ENCODE results near the gene AP3D1. TPM values are rescaled to one million over a fixed set of nuclear protein-coding genes. Genes with fewer than 3 reads are reported as not detected.
A peak's percentile ranks its signal among the peaks of the same experiment; 100 is the strongest.

The AP3D1 gene
- total RNA-seq, 2 experiments from 2014 or later, result 80.0 to 99.8 TPM

DNA sequence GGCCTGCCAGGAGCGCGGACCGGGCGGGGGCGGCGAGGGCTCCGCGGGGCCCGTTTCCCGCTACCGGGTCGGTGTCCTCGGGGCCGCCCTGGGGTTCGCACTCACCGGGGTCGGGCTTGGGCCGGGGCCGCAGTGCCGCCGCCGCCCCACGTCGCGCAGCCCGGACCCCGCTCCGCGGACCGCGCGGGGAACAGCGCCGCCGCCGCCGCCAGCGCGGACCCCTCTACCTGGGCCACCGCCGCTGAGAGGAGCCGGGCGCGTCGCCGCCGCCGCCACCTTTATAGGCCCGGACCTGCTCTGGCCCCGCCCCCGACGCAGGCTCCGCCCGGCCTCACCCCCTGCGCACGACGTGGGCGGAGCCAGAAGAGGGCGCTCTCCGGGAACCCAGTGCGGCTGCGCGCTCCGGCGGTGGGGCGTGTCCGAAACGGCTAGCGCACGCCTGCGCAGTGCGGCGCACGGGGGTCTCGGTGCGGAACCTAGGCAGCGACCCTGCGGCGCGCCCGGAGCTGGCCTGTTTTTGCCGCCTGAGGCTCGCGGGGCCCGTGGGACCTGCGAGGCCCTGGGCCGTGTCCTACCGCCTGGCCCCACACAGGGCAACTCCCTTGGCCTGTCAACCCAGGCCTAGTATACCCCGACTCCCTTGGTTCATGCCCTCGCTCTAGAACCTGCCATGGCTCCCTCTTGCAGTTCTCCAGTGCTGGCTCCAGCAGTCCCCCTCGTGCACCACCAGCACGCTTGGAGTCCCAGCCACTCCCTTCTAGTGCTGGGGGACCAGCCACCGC lies 100.2 kb downstream of the AP3D1 start, which contains the start of gene MKNK2:
Gene MKNK2 (minus strand): TSS at position 254 of the 782 bp plus-strand sequence. CDS start 393 bp downstream, outside the sequence.
- peak within 1 kb of the TSS; percentile 98 for H3K4me3 ChIP-seq (ENCODE audit: low read depth, low read length, poor library complexity, severe bottlenecking)
- H3K9me3 ChIP-seq (ENCODE audit: low read length), result no peaks in the 10 kb centered on the region
- ChIA-PET CTCF (ENCODE audit: unreplicated experiment) (interaction anchor here (0.9 kb wide), 1 partner anchor 16 kb away, joined by 5 read pairs; no protein-coding TSS in a partner anchor), POLR2A (interaction anchor here (0.6 to 1.7 kb wide), 7 partner anchors 10 to 43 kb away, joined by 3 to 10 read pairs (median 4); no protein-coding TSS in a partner anchor)
- peak within 1 kb of the TSS; percentile 56; the same call in 1 of the 2 replicates for H2AFZ ChIP-seq (ENCODE audit: low read length)
- H4K20me1 ChIP-seq (ENCODE audit: insufficient read depth, low read length), result 0 out of 2 replicates have a peak, but pooled peaks cover 6% of the 10 kb centered on the region
- BruUV-seq (replicated peaks), result no TSS peak
- H3K36me3 ChIP-seq (ENCODE audit: insufficient read depth, low read length), result peaks cover 30% of the 10 kb centered on the region; the same call in 1 of the 2 replicates
- peak within 1 kb of the TSS; percentile 70 for H3K27ac ChIP-seq (ENCODE audit: low read depth, low read length, poor library complexity, severe bottlenecking)
- TF ChIP-seq, protein P1, sequence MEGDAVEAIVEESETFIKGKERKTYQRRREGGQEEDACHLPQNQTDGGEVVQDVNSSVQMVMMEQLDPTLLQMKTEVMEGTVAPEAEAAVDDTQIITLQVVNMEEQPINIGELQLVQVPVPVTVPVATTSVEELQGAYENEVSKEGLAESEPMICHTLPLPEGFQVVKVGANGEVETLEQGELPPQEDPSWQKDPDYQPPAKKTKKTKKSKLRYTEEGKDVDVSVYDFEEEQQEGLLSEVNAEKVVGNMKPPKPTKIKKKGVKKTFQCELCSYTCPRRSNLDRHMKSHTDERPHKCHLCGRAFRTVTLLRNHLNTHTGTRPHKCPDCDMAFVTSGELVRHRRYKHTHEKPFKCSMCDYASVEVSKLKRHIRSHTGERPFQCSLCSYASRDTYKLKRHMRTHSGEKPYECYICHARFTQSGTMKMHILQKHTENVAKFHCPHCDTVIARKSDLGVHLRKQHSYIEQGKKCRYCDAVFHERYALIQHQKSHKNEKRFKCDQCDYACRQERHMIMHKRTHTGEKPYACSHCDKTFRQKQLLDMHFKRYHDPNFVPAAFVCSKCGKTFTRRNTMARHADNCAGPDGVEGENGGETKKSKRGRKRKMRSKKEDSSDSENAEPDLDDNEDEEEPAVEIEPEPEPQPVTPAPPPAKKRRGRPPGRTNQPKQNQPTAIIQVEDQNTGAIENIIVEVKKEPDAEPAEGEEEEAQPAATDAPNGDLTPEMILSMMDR (conservative IDR thresholded peaks at IDR 0.05; ENCODE audit: low read length), result peak; percentile 69
- TF ChIP-seq EZH2phosphoT487 (IDR thresholded peaks at IDR 0.05; ENCODE audit: borderline replicate concordance, low read depth, low read length), result no peak
- peaks cover 58% of the 10 kb centered on the region for H3K4me1 ChIP-seq (ENCODE audit: insufficient read depth, low read length, poor library complexity, severe bottlenecking)
- H3K4me2 ChIP-seq (ENCODE audit: low read length), result peak within 1 kb of the TSS; percentile 93
- intact Hi-C loops (cut with micrococcal nuclease; ENCODE audit: unreplicated experiment), result loop anchor here (2.0 kb wide), 2 partner anchors 36 to 44 kb away; no protein-coding TSS in a partner anchor
- H3K79me2 ChIP-seq (ENCODE audit: insufficient read depth, low read depth, low read length), result peaks cover 30% of the 10 kb centered on the region
- peak; percentile 93 for DNase-seq (ENCODE audit: low spot score)
- H3K9me2 ChIP-seq (ENCODE audit: insufficient read depth, low read length), result no peaks in the 10 kb centered on the region

Other genes starting within 250 kb of the AP3D1 start
- gene ADAT3, start 246.2 kb downstream of the AP3D1 start, total RNA-seq (2014; rRNA removed; shearing (Covaris generic)), result 5.6 and 7.9 TPM in 2 replicates
- gene ADAT3, start 246.2 kb downstream of the AP3D1 start, total RNA-seq (2022), result 13.1 and 16.4 TPM in 2 replicates
- 13.4 and 21.3 TPM in 2 replicates for gene SCAMP4, start 246.2 kb downstream of the AP3D1 start, total RNA-seq (2014; rRNA removed; shearing (Covaris generic))
- gene SCAMP4, start 246.2 kb downstream of the AP3D1 start, total RNA-seq (2022), result 46.4 and 49.9 TPM in 2 replicates
- gene CSNK1G2, start 210.4 kb downstream of the AP3D1 start, total RNA-seq (2014; rRNA removed; shearing (Covaris generic)), result 133 and 151 TPM in 2 replicates
- gene CSNK1G2, start 210.4 kb downstream of the AP3D1 start, total RNA-seq (2022), result 95.9 TPM in 2 replicates
- gene BTBD2, start 135.9 kb downstream of the AP3D1 start, total RNA-seq (2014; rRNA removed; shearing (Covaris generic)), result 41.9 and 53.9 TPM in 2 replicates
- 91.6 and 109 TPM in 2 replicates for gene BTBD2, start 135.9 kb downstream of the AP3D1 start, total RNA-seq (2022)
- 97.0 and 115 TPM in 2 replicates for gene MKNK2, start 100.3 kb downstream of the AP3D1 start, total RNA-seq (2014; rRNA removed; shearing (Covaris generic))
- 200 and 225 TPM in 2 replicates for gene MKNK2, start 100.3 kb downstream of the AP3D1 start, total RNA-seq (2022)
- 41.7 and 54.6 TPM in 2 replicates for gene MOB3A, start 55.2 kb downstream of the AP3D1 start, total RNA-seq (2014; rRNA removed; shearing (Covaris generic))
- gene MOB3A, start 55.2 kb downstream of the AP3D1 start, total RNA-seq (2022), result 87.5 and 111 TPM in 2 replicates
- 11.2 and 12.9 TPM in 2 replicates for gene IZUMO4, start 54.7 kb downstream of the AP3D1 start, total RNA-seq (2014; rRNA removed; shearing (Covaris generic))
- gene IZUMO4, start 54.7 kb downstream of the AP3D1 start, total RNA-seq (2022), result 6.1 and 7.3 TPM in 2 replicates
- gene DOT1L, start 12.4 kb upstream of the AP3D1 start, total RNA-seq (2014; rRNA removed; shearing (Covaris generic)), result 19.5 and 27.7 TPM in 2 replicates
- gene DOT1L, start 12.4 kb upstream of the AP3D1 start, total RNA-seq (2022), result 86.0 and 88.3 TPM in 2 replicates
- 205 and 221 TPM in 2 replicates for gene PLEKHJ1, start 84.8 kb upstream of the AP3D1 start, total RNA-seq (2014; rRNA removed; shearing (Covaris generic))
- 122 and 129 TPM in 2 replicates for gene PLEKHJ1, start 84.8 kb upstream of the AP3D1 start, total RNA-seq (2022)
- 104 and 124 TPM in 2 replicates for gene SF3A2, start 85.3 kb upstream of the AP3D1 start, total RNA-seq (2014; rRNA removed; shearing (Covaris generic))
- gene SF3A2, start 85.3 kb upstream of the AP3D1 start, total RNA-seq (2022), result 206 and 207 TPM in 2 replicates
- 10.7 and 14.8 TPM in 2 replicates for gene AMH, start 97.8 kb upstream of the AP3D1 start, total RNA-seq (2014; rRNA removed; shearing (Covaris generic))
- gene AMH, start 97.8 kb upstream of the AP3D1 start, total RNA-seq (2022), result 45.7 and 49.7 TPM in 2 replicates
- gene JSRP1, start 104.9 kb upstream of the AP3D1 start, total RNA-seq (2014; rRNA removed; shearing (Covaris generic)), result 0.44 and 1.5 TPM in 2 replicates
- 13.8 and 15.9 TPM in 2 replicates for gene JSRP1, start 104.9 kb upstream of the AP3D1 start, total RNA-seq (2022)
- not detected in 2 replicates for gene PEAK3, start 130.6 kb upstream of the AP3D1 start, total RNA-seq (2014; rRNA removed; shearing (Covaris generic))
- gene PEAK3, start 130.6 kb upstream of the AP3D1 start, total RNA-seq (2022), result 0.18 TPM in 1 of 2 replicates, not detected in the other
- 0.33 and 0.38 TPM in 2 replicates for gene LINGO3, start 156.6 kb upstream of the AP3D1 start, total RNA-seq (2014; rRNA removed; shearing (Covaris generic))
- gene LINGO3, start 156.6 kb upstream of the AP3D1 start, total RNA-seq (2022), result 0.13 and 0.17 TPM in 2 replicates
- gene LSM7, start 177.0 kb upstream of the AP3D1 start, total RNA-seq (2014; rRNA removed; shearing (Covaris generic)), result 288 and 321 TPM in 2 replicates
- 164 and 170 TPM in 2 replicates for gene LSM7, start 177.0 kb upstream of the AP3D1 start, total RNA-seq (2022)
- gene SPPL2B, start 177.1 kb upstream of the AP3D1 start, total RNA-seq (2014; rRNA removed; shearing (Covaris generic)), result 96.9 and 106 TPM in 2 replicates
- 185 and 191 TPM in 2 replicates for gene SPPL2B, start 177.1 kb upstream of the AP3D1 start, total RNA-seq (2022)
- 0.44 TPM in 1 of 2 replicates, not detected in the other for gene TMPRSS9, start 208.7 kb upstream of the AP3D1 start, total RNA-seq (2014; rRNA removed; shearing (Covaris generic))
- gene TMPRSS9, start 208.7 kb upstream of the AP3D1 start, total RNA-seq (2022), result 0.28 TPM in 1 of 2 replicates, not detected in the other

Measured in OCI-LY7 (cell line).